HG03108 (cell line): ENCODE results near the gene HOXA7.

Source experiments
- ATAC-seq: cut with Tn5 transposase; IDR thresholded peaks from one replicate; pipeline ENCODE4 v1.9.1; 2021; ENCODE audit warnings: moderate library complexity; ENCODE audit not compliant: unreplicated experiment

Gene HOXA7

GRCh38 chr7:27193335-27194001, 37.0 kb upstream of the HOXA7 start:
- no peak for ATAC-seq

- no peak for ATAC-seq
These were observed 36.3 kb upstream of the HOXA7 start for GRCh38 chr7:27192546-27193334.

- ATAC-seq: no peak
These were observed 35.5 kb upstream of the HOXA7 start for GRCh38 chr7:27191833-27192545.

- no peak for ATAC-seq
These were observed 34.8 kb upstream of the HOXA7 start for GRCh38 chr7:27191161-27191731.

GRCh38 chr7:27189997-27190748, 33.7 kb upstream of the HOXA7 start:
- no peak for ATAC-seq

- no peak for ATAC-seq
These were observed 33.0 kb upstream of the HOXA7 start for GRCh38 chr7:27189295-27189996.

- ATAC-seq: no peak
These were observed 32.2 kb upstream of the HOXA7 start for GRCh38 chr7:27188386-27189294.

- no peak for ATAC-seq
These were observed 31.3 kb upstream of the HOXA7 start for GRCh38 chr7:27187475-27188385.

- ATAC-seq: no peak
These were observed 30.4 kb upstream of the HOXA7 start for GRCh38 chr7:27186668-27187474.

GRCh38 chr7:27185854-27186667, 29.6 kb upstream of the HOXA7 start:
- ATAC-seq: no peak

GRCh38 chr7:27185013-27185853, 28.8 kb upstream of the HOXA7 start, which contains the start of gene HOXA11:
HOXA11 (minus strand) TSS chr7:27185232; CDS start chr7:27185144, 88 bp downstream.
- no peak for ATAC-seq

- ATAC-seq: no peak
These were observed 28.0 kb upstream of the HOXA7 start for GRCh38 chr7:27184337-27185012.

GRCh38 chr7:27183682-27184336, 27.3 kb upstream of the HOXA7 start:
- ATAC-seq: no peak
